ENCODE measurements around the gene GARNL3. TPM values are rescaled to one million over a fixed set of nuclear protein-coding genes. Genes with fewer than 3 reads are reported as not detected.

The GARNL3 gene
- total RNA-seq, 1 donor from 2014 or later, result 10.4 TPM

- peak overlapping the region; percentile 76 for H3K4me3 ChIP-seq (ENCODE audit: low read depth, low read length)
- TF ChIP-seq, protein P1, sequence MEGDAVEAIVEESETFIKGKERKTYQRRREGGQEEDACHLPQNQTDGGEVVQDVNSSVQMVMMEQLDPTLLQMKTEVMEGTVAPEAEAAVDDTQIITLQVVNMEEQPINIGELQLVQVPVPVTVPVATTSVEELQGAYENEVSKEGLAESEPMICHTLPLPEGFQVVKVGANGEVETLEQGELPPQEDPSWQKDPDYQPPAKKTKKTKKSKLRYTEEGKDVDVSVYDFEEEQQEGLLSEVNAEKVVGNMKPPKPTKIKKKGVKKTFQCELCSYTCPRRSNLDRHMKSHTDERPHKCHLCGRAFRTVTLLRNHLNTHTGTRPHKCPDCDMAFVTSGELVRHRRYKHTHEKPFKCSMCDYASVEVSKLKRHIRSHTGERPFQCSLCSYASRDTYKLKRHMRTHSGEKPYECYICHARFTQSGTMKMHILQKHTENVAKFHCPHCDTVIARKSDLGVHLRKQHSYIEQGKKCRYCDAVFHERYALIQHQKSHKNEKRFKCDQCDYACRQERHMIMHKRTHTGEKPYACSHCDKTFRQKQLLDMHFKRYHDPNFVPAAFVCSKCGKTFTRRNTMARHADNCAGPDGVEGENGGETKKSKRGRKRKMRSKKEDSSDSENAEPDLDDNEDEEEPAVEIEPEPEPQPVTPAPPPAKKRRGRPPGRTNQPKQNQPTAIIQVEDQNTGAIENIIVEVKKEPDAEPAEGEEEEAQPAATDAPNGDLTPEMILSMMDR (conservative IDR thresholded peaks at IDR 0.05; ENCODE audit: low read depth, low read length), result peak; percentile 59
- no peak for DNase-seq (ENCODE audit: low read depth)
Observed at GRCh38 chr9:127397646-127398274, 133.2 kb downstream of the GARNL3 start.

DNA sequence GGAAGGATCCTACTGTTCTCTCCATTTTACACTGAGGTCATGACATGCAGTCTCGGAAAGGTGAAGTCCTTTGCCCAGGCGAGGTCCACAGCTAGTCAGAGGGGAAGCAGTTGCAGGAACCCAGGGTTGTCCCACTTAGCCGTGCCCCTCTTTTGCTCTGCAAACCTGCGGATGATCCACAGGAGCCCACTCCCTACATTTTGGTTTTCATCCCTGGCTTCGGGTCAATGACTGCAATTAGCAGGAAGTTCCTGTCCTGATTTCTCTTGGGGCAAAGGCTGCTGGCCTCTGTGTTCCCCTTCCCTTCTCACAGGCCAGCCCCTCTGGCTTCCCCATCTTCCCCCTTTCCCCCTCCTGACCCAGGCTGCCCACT lies 133.7 kb downstream of the GARNL3 start:
- peak overlapping the region; percentile 76 for H3K4me3 ChIP-seq (ENCODE audit: low read depth, low read length)
- DNase-seq (ENCODE audit: low read depth), result no peak
- TF ChIP-seq, protein P1 (conservative IDR thresholded peaks at IDR 0.05; ENCODE audit: low read depth, low read length), result no peak

DNA sequence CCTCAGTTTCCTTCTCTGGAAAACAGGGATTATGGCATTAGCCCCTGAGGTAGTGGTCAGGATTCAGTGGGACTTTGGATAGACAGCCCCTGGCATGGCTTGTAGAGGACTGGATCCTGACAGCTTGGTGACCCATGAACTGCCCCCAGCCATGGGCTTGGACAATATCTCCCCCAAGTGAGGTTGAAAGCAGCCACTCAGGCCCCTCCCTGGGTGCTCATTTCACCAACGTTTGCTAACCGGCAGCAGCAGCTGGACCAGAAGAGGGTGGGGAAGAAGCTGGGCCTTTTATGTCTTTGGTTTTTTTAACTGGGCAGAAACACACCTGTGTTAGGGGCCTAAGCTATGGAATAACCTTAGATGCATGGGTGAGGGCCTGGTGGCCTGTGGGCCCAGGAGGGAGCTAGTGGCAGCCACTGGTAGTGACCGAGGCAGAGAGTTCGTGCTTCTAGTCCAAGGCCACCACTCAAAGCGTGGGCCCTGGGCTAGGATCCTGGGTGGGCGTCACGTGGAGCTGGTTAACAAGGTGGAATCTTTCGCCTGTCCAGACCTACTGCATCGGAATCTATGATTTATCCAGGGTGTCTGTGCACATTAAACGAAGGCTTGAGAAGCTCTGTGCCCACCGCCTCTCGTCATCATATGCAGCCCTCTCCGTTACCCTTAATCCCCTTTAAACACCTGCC lies 134.3 kb downstream of the GARNL3 start:
- TF ChIP-seq, protein P1 (conservative IDR thresholded peaks at IDR 0.05; ENCODE audit: low read depth, low read length), result no peak
- DNase-seq (ENCODE audit: low read depth), result no peak

DNA sequence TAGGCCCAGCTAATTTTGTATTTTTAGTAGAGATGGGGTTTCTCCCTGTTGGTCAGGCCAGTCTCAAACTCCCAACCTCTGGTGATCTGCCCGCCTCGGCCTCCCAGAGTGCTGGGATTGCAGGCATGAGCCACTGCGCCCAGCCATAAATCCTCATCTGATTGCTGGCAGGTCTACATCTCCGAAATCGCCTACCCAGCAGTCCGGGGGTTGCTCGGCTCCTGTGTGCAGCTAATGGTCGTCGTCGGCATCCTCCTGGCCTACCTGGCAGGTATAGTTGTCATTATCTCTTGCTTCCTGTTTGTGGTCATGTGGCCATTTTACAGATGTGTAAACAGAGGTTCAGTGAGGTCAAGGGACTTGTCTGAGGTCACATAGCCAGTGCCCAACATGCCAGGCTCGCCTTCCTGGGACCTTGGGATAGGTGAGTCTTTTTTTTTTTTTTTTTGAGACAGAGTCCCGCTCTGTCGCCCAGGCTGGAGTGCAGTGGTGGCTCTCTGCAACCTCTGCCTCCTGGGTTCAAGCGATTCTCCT lies 135.2 kb downstream of the GARNL3 start:
- DNase-seq (ENCODE audit: low read depth), result no peak
- TF ChIP-seq, protein P1 (conservative IDR thresholded peaks at IDR 0.05; ENCODE audit: low read depth, low read length), result no peak
- no peak overlapping the region for H3K4me3 ChIP-seq (ENCODE audit: low read depth, low read length)

More for the DNA sequence above, 134.3 kb downstream of the GARNL3 start:
- H3K4me3 ChIP-seq (ENCODE audit: low read depth, low read length), result no peak overlapping the region

DNA sequence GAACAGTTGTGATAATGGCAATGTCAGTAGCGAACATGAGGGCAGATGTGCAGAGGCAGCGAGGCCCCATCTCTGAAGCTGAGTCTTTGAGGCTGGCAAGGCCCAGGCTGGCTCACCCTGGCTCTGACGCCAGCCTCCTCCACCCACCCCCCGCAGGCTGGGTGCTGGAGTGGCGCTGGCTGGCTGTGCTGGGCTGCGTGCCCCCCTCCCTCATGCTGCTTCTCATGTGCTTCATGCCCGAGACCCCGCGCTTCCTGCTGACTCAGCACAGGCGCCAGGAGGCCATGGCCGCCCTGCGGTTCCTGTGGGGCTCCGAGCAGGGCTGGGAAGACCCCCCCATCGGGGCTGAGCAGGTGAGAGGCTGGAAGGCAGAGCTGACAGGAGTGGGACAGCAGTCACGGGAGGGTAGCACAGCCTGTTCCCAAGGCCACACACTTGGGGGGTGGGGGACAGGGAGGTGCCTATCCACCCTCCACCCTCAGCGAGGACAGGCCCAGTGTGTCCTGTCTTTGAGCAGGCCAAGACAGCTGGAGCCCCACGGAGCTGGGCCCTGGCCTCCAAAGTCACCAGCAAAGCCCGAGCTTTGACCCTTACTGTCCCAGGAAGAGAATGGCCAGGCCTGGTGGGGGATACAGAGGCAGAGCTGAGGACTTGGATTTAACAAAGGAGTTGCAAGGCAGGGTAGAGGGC lies 138.0 kb downstream of the GARNL3 start:
- DNase-seq (ENCODE audit: low read depth), result no peak
- H3K4me3 ChIP-seq (ENCODE audit: low read depth, low read length), result no peak overlapping the region
- TF ChIP-seq, protein P1 (conservative IDR thresholded peaks at IDR 0.05; ENCODE audit: low read depth, low read length), result no peak

- no peak for DNase-seq (ENCODE audit: low read depth)
- no peak overlapping the region for H3K4me3 ChIP-seq (ENCODE audit: low read depth, low read length)
- TF ChIP-seq, protein P1 (conservative IDR thresholded peaks at IDR 0.05; ENCODE audit: low read depth, low read length), result no peak
Observed at GRCh38 chr9:127403507-127404192, 139.1 kb downstream of the GARNL3 start.
